Heart right ventricle (tissue), 16 donors: ENCODE measurements around the gene ZNF165. TPM values are rescaled to one million over a fixed set of nuclear protein-coding genes. Genes with fewer than 3 reads are reported as not detected.
"Not testable (repeated sequence)": the region's sequence is repeated elsewhere in the genome, so short reads cannot be mapped to it uniquely, and the experiment has no call there.

Experiments used
- ATAC-seq, 8 donors: fragments of 200-7000 bp; cut with Tn5 transposase; one replicate each; pipeline ENCODE4 v1.9.1; 2020; ENCODE audit warnings: mild to moderate bottlenecking in 8 of 8, moderate library complexity in 8 of 8, moderate number of reproducible peaks in 1 of 8
- DNase-seq, 2 donors: peaks; one replicate each; pipeline ENCODE4 v3.0.0-alpha.2; 2020
- H3K27ac ChIP-seq, 10 donors: fragments of 200-600 bp; sonication (generic) in 2 of 10; one replicate each; pipeline versions ENCODE4 v1.5.0 to v1.8.0; 2020 to 2022; ENCODE audit warnings: mild to moderate bottlenecking in 3 of 10
- H3K27me3 ChIP-seq, 7 donors: fragments of 200-600 bp; one replicate each; pipeline ENCODE4 v1.8.0; 2021 to 2022; ENCODE audit warnings: mild to moderate bottlenecking in 2 of 7
- H3K36me3 ChIP-seq, 9 donors: fragments of 200-600 bp; sonication (generic) in 1 of 9; one replicate each; pipeline versions ENCODE4 v1.5.0 to v1.8.0; 2020 to 2022; ENCODE audit warnings: mild to moderate bottlenecking in 2 of 9
- H3K4me1 ChIP-seq, 9 donors: fragments of 200-600 bp; sonication (generic) in 1 of 9; one replicate each; pipeline versions ENCODE4 v1.5.0 to v1.8.0; 2020 to 2022; ENCODE audit warnings: mild to moderate bottlenecking in 4 of 9
- H3K4me3 ChIP-seq, 10 donors: fragments of 200-600 bp; sonication (generic) in 2 of 10; one replicate each; pipeline versions ENCODE4 v1.5.0 to v1.8.0; 2020 to 2022; ENCODE audit warnings: mild to moderate bottlenecking in 7 of 10, moderate library complexity in 2 of 10
- H3K9me3 ChIP-seq, 11 donors: fragments of 200-600 bp in 10 of 11; sonication (generic) in 2 of 11; one replicate each; pipeline versions ENCODE4 v1.5.0 to v1.8.0; 2013 to 2022; ENCODE audit warnings: mild to moderate bottlenecking in 2 of 11, control low read depth in 1 of 11, moderate library complexity in 1 of 11
- WGBS, 2 donors: extraction: QIAGEN DNeasy Blood & Tissue Kit; methylation state at CpG; one replicate each; pipeline ENCODE4 v1.1.7; 2013; ENCODE audit warnings: inconsistent platforms in 1 of 2; 5-methylcytosine and 5-hydroxymethylcytosine counted together
- intact Hi-C, 10 donors: fragments of 100-400 bp; cut with DNase I; formaldehyde crosslinking; loops; one replicate each; pipeline versions ENCODE4 v1.11.1 to v1.14.2; 2022
- long read RNA-seq, 3 donors: library from polyadenylated mRNA; unstranded; transcript quantifications; one replicate each; pipeline ENCODE4 v2.0.0, GENCODE V29; 2020 to 2021
- polyA plus RNA-seq, 2 donors: library from polyadenylated mRNA; stranded (reverse); fragments of 200-250 nt; gene quantifications; one replicate each; pipeline ENCODE4 v1.2.3, GENCODE V29; 2013
- total RNA-seq, 10 donors: library from RNA; stranded (reverse); fragmentation: NEBNext Ultra II Directional in 3 of 10; extraction: Animal tissue kit (Norgen Biotek cat#: 25700) in 3 of 10; gene quantifications; one replicate each; pipeline versions ENCODE4 v1.2.1 to v1.2.4, GENCODE V29; 2021 to 2023
- TF ChIP-seq, protein P1 (sequence below), 9 donors: fragments of 200-600 bp; sonication (generic) in 2 of 9; IDR thresholded peaks; one replicate each; pipeline versions ENCODE4 v1.5.0 to v1.8.0; 2021 to 2022; ENCODE audit warnings: antibody characterized with exemption in 9 of 9, mild to moderate bottlenecking in 5 of 9, moderate library complexity in 1 of 9
- donor health status: Arrhythmogenic right ventricular cardiomyopathy.
- donor health status: ischemic (EF 13 %, LVEDD 7.1; RV severe dilation, severe dysfunction).
- donor health status: healthy with polysubstance abuse.
- donor health status: DM: no; HTN: yes; CAD: no.
- donor health status: DM: no; HTN: no; CAD: no.
- donor health status: ischemic (EF 25% LVEDD 6.9; RV normal size, moderate dysfunction).
- donor health status: ischemic (EF 25% LVEDD 5.7; RV mildly dilated, moderate dysfunction).
- donor health status: healthy.
- donor health status: DM: yes; HTN: yes; CAD: no.
- donor health status: Ischemic cardiomyopathy.
- donor health status: ischemic (EF 35%, LVEDD 5.7; RV mildly dilated, moderate dysfunction).
- donor health status: nonischemic (EF 11% LVEDD 7.7; RV severe dilation, severe dysfunction).
- donor health status: DM: yes; HTN: yes; CAD: no.
- donor health status: PGD.
- donor health status: ischemic (EF 29% LVEDD 5.4; RV normal size, mild dysfunction).
- donor health status: nonischemic (EF 23%, LVEDD 6.1; RV moderate dilation, normal function).

Gene ZNF165
- total RNA-seq (under 1 TPM in 9 of 10 donors, not detected in 1; 0.27 to 0.69 (median 0.45) TPM), polyA plus RNA-seq (under 1 TPM; 0.49 to 0.51 TPM)
- long read RNA-seq, donor 1, result 0 reads
- long read RNA-seq, donor 2, result 0 reads
- long read RNA-seq, donor 3, partial matches to known transcripts, result 0 of 3 reads
- long read RNA-seq, donor 3, other reads (novel, unspliced or antisense), result 3 of 3 reads

DNA sequence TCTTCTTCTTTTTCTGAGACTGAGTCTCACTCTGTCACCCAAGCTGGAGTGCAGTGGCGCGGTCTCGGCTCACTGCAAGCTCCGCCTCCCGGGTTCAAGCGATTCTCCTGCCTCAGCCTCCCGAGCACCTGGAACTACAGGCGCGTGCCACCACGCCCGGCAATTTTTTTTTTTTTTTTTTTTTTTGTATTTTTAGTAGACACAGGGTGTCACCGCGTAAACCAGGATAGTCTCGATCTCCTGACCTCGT lies at the start of gene ZNF165:
ZNF165 (plus strand) TSS at position 188 of the 250 bp plus-strand sequence. CDS start 4,913 bp downstream, outside the sequence.
- DNase-seq, H3K9me3 ChIP-seq, H3K36me3 ChIP-seq, H3K27me3 ChIP-seq: not testable (repeated sequence)
- peak within 1 kb of the TSS; percentile 58 to 92 (median 74) for H3K4me3 ChIP-seq
- peaks cover 0 to 15% (median 12%) of the 10 kb centered on the region in 9 donors for H3K4me1 ChIP-seq
- H3K27ac ChIP-seq, result peak within 1 kb of the TSS; percentile 41 to 92 (median 86)
- 2 to 3% methylated on average over 15 of the region's 15 CpGs for WGBS, 2 donors
- intact Hi-C loops, result loop anchor here in 2 of 10 donors (2.0 to 5.0 kb wide), 3 partner anchors 56 to 147 kb away; partner anchors contain the start of gene ZSCAN9 (in 1 of the 2)
- ATAC-seq, result peak in 5 of 8 donors; percentile 2 to 61 (median 14)

DNA sequence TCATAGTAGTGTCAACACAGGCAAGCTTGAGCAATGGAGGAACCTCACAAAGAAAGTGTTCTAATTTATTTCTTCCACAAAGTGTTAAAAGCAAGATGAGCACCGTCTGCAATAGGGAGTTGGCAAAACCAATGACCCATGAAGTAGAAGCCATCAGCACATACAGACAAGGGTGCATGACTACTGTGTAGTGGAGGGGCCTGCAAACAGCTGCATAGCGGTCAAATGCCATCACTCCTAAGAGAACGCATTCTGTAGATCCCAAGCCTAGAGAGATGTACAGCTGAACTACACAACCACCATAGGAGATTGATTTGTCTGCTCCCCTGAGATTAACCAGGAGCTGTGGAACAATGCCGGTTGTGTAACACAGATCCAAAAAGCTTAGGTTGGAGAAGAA lies 26.8 kb upstream of the ZNF165 start:
- intact Hi-C loops, result no loop called here
- Histone ChIP-seq H3K27me3 (peaks cover 0 to under 1% (median 0%) of the 10 kb centered on the region in 7 donors), H3K4me1 (no peaks in the 10 kb centered on the region), H3K36me3 (no peaks in the 10 kb centered on the region), H3K27ac (no peak overlapping the region), H3K4me3 (no peak overlapping the region), H3K9me3 (no peaks in the 10 kb centered on the region)
- ATAC-seq (no peak), DNase-seq (no peak)
- TF ChIP-seq, protein P1, sequence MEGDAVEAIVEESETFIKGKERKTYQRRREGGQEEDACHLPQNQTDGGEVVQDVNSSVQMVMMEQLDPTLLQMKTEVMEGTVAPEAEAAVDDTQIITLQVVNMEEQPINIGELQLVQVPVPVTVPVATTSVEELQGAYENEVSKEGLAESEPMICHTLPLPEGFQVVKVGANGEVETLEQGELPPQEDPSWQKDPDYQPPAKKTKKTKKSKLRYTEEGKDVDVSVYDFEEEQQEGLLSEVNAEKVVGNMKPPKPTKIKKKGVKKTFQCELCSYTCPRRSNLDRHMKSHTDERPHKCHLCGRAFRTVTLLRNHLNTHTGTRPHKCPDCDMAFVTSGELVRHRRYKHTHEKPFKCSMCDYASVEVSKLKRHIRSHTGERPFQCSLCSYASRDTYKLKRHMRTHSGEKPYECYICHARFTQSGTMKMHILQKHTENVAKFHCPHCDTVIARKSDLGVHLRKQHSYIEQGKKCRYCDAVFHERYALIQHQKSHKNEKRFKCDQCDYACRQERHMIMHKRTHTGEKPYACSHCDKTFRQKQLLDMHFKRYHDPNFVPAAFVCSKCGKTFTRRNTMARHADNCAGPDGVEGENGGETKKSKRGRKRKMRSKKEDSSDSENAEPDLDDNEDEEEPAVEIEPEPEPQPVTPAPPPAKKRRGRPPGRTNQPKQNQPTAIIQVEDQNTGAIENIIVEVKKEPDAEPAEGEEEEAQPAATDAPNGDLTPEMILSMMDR (IDR thresholded peaks at IDR 0.05), result no peak
- WGBS, 2 donors, result 72% methylated on average over 4 of the region's 4 CpGs

DNA sequence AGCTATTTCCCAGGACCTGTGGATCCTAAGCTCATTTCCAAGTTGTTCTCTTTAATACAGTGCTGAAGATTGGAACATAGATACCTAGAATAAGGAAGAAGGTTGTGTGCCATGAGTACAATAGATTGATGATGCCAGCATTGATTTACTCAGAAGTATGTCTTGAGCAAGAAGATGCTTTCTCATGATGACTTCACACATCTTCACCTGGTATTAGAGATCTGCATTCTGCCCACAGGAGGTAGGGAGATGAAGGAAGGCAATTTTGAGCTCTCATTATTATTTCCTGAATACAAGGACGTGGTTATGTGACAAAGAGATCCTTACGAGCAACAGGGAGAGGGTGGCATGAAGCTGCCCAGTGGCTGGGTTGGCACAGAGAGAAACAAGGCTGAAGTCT lies 20.0 kb upstream of the ZNF165 start:
- Histone ChIP-seq H3K27me3 (peaks cover 0 to 27% (median 9%) of the 10 kb centered on the region in 7 donors), H3K36me3 (no peaks in the 10 kb centered on the region), H3K9me3 (no peaks in the 10 kb centered on the region), H3K4me3 (no peak overlapping the region), H3K27ac (no peak overlapping the region), H3K4me1 (no peaks in the 10 kb centered on the region)
- 39 to 49% methylated on average over 2 of the region's 2 CpGs for WGBS, 2 donors
- no peak for ATAC-seq
- DNase-seq, result no peak
- TF ChIP-seq, protein P1 (IDR thresholded peaks at IDR 0.05), result no peak
- intact Hi-C loops, result no loop called here

DNA sequence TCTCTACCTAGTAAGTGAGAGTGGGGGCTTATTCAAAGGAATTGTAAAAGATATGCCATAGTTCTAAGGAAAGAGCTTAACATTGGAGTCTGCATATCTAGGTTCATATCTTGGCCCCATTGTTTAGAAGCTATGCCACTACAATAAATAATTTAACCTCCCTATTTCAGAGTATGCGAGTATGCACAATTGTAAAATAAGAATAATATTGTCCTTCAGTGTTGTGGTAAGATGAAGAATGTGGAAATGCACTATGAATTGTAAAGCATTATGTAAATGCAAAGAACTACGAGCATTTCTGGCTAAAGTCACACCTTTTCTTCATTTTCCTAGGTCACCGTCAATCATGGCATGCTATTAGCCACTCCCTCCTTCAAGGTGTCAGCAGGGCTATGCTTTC lies 16.1 kb upstream of the ZNF165 start:
- Histone ChIP-seq H3K4me3 (no peak overlapping the region), H3K9me3 (no peaks in the 10 kb centered on the region), H3K4me1 (no peaks in the 10 kb centered on the region), H3K27ac (no peak overlapping the region), H3K27me3 (peaks cover 0 to 55% (median 30%) of the 10 kb centered on the region in 7 donors), H3K36me3 (no peaks in the 10 kb centered on the region)
- ATAC-seq (no peak), DNase-seq (no peak)
- TF ChIP-seq, protein P1 (IDR thresholded peaks at IDR 0.05), result no peak
- intact Hi-C loops, result no loop called here
- 74 to 76% methylated on average over 3 of the region's 3 CpGs for WGBS, 2 donors

DNA sequence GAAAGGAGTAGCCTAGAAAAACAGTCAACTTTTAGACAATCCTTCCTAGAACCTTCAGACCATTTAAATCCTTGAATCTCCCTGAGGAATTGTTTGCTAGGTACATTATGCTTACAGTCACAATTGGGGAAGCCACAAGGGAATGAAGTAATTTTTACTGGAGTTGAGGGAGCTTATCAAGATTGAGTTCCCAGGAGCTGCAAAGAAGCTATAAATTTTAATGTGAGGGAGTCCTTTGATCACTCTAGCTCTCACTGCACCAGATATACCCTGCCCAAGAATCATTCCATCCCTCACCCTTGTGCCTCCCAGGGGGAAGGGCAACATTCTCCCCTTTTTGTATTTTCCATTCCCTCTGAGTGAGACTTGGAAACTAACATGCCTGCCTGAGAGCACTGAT lies 12.3 kb upstream of the ZNF165 start:
- TF ChIP-seq, protein P1 (IDR thresholded peaks at IDR 0.05), result no peak
- Histone ChIP-seq H3K9me3 (no peaks in the 10 kb centered on the region), H3K4me1 (no peaks in the 10 kb centered on the region), H3K27ac (no peak overlapping the region), H3K27me3 (peaks cover 0 to 62% (median 21%) of the 10 kb centered on the region in 7 donors), H3K36me3 (no peaks in the 10 kb centered on the region), H3K4me3 (no peak overlapping the region)
- DNase-seq (no peak), ATAC-seq (no peak)
- intact Hi-C loops, result no loop called here

DNA sequence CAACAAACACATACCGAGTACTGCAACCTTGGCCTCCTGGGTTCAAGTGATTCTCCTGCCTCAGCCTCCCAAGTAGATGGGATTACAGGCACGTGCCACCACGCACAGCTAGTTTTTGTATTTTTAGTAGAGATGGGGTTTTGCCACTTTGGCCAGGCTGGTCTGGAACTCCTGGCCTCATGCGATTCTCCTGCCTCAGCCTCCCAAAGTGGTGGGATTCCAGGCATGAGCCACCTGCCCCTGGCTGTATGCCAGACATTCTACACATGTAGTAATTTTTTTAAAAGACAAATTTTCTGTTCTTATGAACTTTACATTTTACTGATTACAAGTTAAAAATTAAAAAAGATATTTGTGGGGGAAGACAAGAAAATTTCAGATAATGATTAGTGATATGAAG lies 9.4 kb upstream of the ZNF165 start:
- intact Hi-C loops, result loop anchor here in 1 of 10 donors (10.0 kb wide), 1 partner anchor 906 kb away; no protein-coding TSS in a partner anchor
- not testable (repeated sequence) for H3K4me1 ChIP-seq, H3K27ac ChIP-seq, DNase-seq, H3K9me3 ChIP-seq, H3K4me3 ChIP-seq, ATAC-seq, H3K36me3 ChIP-seq
- H3K27me3 ChIP-seq, result peaks cover 0 to 53% (median 16%) of the 10 kb centered on the region in 7 donors
- WGBS, 2 donors, result 80 to 86% methylated on average over 4 of the region's 4 CpGs
